HG03565 (cell line): ENCODE measurements around the gene TMEM187.
"Not testable (repeated sequence)": the region's sequence is repeated elsewhere in the genome, so short reads cannot be mapped to it uniquely, and the experiment has no call there.

Experiments
- ATAC-seq: cut with Tn5 transposase; IDR thresholded peaks from one replicate; pipeline ENCODE4 v1.9.1; 2021; ENCODE audit warnings: mild to moderate bottlenecking, moderate library complexity; ENCODE audit not compliant: unreplicated experiment

Gene TMEM187

GRCh38 chrX:153993978-153994377 lies 21.4 kb downstream of the TMEM187 start:
- no peak for ATAC-seq

DNA sequence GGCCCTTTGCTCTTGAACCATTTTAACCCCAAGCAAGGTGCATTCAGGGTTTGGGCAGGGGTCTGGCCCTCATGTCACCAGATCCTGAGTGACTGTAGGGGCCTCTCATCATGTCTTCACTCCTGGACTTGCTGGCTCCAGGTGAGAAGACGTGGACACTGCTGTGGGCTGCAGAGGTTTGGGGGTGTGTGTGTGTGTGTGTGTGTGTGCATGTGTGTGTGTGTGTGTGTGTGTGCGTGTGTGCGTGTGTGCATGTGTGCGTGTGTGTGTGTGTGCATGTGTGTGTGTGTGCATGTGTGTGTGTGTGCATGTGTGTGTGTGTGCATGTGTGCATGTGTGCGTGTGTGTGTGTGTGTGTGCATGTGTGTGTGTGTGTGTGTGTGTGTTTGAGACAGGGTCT lies 21.8 kb downstream of the TMEM187 start:
- not testable (repeated sequence) for ATAC-seq

DNA sequence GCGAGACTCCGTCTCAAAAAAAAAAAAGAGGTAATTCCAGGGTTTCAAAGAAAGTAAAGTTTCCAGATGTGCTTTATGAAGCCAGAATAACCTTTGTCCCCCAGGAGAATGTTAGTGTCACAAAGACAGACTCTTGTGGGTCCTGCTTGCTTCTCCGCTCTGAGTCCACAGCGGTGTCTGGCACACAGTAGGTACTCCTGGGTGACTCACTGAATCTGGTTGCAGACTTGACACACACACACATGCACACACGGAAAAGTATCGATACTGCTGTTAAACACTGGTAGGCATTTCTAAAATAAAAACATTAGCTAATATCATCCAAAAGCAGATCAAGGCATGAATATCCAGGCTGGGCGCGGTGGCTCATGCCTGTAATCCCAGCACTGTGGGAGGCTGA lies 22.9 kb downstream of the TMEM187 start:
- no peak for ATAC-seq

DNA sequence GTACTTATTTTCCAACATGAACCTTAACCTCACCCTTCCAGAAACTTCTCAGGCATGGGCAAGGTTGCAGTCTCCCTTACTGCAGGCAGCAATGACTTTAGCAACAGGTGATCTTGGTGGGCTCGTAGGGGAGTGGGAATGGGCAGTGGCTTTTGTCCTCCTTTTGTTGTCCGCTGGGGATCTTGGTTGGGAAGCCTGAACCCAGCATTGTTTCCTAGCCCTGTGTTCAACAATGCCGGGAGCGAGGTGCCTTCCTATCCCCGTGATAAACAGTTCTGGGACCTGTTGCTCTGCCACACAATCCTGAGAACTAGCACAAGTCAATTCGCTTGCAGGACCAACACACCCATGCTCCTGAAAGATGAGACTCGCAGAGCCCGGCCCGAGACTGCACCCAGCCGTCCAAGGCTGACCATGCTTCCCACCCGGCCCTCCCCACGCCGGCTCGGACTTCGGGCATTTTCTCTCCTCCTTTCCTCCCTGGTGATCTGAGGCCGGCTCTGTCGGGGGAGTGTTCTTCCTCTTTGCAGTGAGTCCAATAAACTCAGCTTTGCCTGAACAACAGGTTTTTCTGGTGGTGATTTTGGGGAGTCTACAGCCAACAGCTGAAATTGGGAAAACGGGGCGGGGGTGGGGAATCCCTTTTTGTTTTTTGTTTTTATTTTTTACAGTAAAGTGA lies 26.9 kb downstream of the TMEM187 start:
- ATAC-seq: no peak

DNA sequence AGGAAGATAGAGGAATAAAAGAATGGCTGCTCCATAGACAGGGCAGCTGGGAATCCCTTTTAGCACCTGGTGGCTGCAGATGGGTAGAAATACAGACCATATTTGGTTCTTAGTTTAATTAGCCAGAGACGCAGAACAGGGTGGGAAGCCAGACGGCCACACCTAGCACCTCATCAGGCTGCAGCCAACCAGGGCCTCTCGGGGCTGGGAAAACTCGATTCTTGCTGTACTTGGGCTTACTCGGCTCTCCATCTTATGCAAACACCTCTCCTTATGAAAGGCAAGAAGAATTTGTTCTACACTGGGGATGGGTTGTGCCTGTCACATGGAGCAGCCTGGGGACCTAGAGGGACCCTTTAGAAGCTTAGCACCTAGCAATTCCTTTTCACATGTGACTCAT lies 27.5 kb downstream of the TMEM187 start:
- ATAC-seq: no peak

GRCh38 chrX:154002215-154002719 lies 29.7 kb downstream of the TMEM187 start:
- no peak for ATAC-seq

- ATAC-seq: no peak
Measured at GRCh38 chrX:154004315-154004714, 31.8 kb downstream of the TMEM187 start.

- no peak for ATAC-seq
Measured at GRCh38 chrX:154006947-154007346, 34.4 kb downstream of the TMEM187 start.

DNA sequence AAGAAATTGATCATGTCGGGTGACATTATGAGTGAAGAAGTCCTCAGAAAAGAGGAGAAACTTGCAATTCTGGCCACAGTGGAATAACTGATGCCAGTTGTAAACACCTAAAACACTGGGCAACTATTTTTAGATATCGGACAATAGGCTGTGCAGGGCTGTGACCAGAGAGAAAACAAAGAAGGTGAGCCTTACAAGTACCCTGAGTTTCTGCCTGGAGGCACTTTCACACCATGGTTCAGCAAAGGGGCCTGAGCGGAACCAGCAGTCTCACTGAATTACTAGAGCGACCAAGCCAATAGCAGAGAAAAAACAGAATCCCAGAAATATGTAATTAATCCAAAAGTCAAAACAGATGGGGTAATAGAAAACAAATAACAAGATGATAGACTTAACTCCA lies 36.0 kb downstream of the TMEM187 start:
- ATAC-seq: no peak

- ATAC-seq: no peak
Measured at GRCh38 chrX:154010330-154011087, 38.0 kb downstream of the TMEM187 start.

GRCh38 chrX:154011376-154012335 lies 39.1 kb downstream of the TMEM187 start:
- ATAC-seq: no peak

GRCh38 chrX:154012336-154012991 lies 39.9 kb downstream of the TMEM187 start:
- no peak for ATAC-seq

- ATAC-seq: no peak
Measured at GRCh38 chrX:154013001-154013421, 40.5 kb downstream of the TMEM187 start.

GRCh38 chrX:154013614-154014360 lies 41.2 kb downstream of the TMEM187 start:
- ATAC-seq: no peak

GRCh38 chrX:154014429-154015380 lies 42.2 kb downstream of the TMEM187 start:
- ATAC-seq: no peak

- no peak for ATAC-seq
Measured at GRCh38 chrX:154015581-154016264, 43.2 kb downstream of the TMEM187 start.

DNA sequence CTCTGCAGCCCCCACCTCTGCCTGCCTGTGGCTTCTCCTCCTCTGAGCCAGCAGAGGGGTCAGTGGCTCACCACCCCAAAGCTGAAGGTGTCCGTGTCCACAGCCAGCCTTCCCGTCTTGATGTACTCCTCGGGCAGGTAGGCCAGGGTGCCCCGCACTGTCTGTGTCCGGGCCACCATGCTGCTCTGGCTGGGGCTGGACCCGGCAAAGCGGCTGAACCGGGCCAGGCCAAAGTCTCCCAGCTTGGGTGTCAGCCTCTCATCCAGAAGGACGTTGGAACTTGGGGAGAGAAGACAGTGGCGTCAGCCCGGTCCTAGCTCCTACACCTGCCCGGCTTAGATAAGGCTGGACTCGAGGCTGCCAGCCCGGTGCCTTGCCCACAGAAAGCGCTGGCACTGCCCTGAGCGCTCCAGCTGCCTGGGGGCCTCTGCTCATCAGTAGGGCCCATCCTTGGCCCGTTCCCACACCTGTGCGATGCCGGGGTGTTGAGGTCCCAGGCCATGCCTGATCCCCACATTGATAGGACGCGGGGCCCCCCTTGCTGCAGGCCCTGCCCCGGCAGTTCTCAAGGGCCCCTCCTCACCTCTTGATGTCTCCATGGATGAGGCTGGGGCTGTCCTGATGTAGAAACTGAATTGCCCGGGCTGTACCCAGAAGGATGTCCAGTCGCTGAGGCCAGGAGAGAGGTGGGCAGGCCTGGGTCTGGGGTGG lies 44.0 kb downstream of the TMEM187 start:
- ATAC-seq: no peak
